Measurements from ENCODE around the gene MINDY1. TPM values are rescaled to one million over a fixed set of nuclear protein-coding genes. Genes with fewer than 3 reads are reported as not detected.

MINDY1 gene
- total and polyA plus RNA-seq, 7 donors: 4.4 to 26.0 (median 16.2) TPM

DNA sequence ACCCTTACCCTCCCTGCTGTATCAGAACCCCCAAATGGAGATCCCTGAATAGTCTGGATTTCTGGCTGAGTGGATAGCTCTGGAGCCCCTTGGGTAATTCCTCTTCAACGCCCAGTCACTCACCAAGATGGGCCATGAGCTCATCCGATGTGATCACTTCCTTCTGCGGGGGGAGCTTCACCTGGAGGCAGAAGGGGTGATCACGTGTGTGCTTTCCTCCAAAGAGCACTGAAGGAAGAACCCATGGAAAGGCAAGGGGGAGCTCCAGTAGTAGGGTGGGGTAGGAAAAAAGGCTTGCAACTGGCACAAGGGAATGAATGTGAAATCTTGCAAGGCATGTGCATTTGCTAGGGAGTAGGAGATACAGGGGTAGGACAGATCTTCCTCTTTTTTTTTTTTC lies 5.1 kb downstream of the MINDY1 start:
- H3K27me3 ChIP-seq (ENCODE audit: insufficient read depth in 3 of 3, low read length in 2 of 3): no peaks in the 10 kb centered on the region
- ATAC-seq (no peak), DNase-seq (no peak)
- H3K36me3 ChIP-seq (ENCODE audit: insufficient read depth in 1 of 2, low read depth in 1 of 2): peaks cover 0 to 62% of the 10 kb centered on the region in 2 donors
- 68 to 79% (median 72%) methylated on average over 4 of the region's 4 CpGs for WGBS, 3 donors
- no peak overlapping the region for H3K27ac ChIP-seq
- intact Hi-C loops (cut with DNase I): loop anchor here in 1 of 2 donors (5.0 kb wide), 1 partner anchor 74 kb away; the partner anchor contains the start of gene SETDB1
- peaks cover 29% of the 10 kb centered on the region for H3K4me1 ChIP-seq
- TF ChIP-seq, protein P1, sequence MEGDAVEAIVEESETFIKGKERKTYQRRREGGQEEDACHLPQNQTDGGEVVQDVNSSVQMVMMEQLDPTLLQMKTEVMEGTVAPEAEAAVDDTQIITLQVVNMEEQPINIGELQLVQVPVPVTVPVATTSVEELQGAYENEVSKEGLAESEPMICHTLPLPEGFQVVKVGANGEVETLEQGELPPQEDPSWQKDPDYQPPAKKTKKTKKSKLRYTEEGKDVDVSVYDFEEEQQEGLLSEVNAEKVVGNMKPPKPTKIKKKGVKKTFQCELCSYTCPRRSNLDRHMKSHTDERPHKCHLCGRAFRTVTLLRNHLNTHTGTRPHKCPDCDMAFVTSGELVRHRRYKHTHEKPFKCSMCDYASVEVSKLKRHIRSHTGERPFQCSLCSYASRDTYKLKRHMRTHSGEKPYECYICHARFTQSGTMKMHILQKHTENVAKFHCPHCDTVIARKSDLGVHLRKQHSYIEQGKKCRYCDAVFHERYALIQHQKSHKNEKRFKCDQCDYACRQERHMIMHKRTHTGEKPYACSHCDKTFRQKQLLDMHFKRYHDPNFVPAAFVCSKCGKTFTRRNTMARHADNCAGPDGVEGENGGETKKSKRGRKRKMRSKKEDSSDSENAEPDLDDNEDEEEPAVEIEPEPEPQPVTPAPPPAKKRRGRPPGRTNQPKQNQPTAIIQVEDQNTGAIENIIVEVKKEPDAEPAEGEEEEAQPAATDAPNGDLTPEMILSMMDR (IDR thresholded peaks at IDR 0.05): no peak
- H3K9me3 ChIP-seq: no peaks in the 10 kb centered on the region
- H3K4me3 ChIP-seq: no peak overlapping the region

DNA sequence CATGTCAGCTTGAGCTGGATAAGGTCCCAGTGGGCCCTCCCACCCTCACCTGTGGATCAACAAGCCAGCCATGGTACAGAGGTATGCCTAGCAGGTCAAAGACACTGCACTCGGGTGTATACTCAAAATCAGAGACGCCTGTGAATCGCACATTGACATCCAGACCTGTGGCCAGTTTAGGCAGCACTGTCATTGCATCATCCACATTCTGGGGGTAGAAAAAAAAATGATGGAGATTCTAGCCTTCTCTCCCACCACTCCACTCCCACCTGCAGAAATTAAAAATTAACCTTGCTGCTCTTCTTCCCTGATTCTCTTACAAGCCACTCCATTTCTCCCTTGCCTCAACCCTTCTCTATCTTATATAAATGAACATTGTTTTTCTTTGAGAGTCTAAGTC lies 6.3 kb downstream of the MINDY1 start:
- ATAC-seq (no peak), DNase-seq (no peak)
- H3K27ac ChIP-seq: no peak overlapping the region
- peaks cover 36% of the 10 kb centered on the region for H3K4me1 ChIP-seq
- no peaks in the 10 kb centered on the region for H3K9me3 ChIP-seq
- H3K36me3 ChIP-seq (ENCODE audit: insufficient read depth in 1 of 2, low read depth in 1 of 2): peaks cover 0 to 64% of the 10 kb centered on the region in 2 donors
- 93 to 97% (median 95%) methylated on average over 3 of the region's 3 CpGs for WGBS, 3 donors
- TF ChIP-seq, protein P1 (IDR thresholded peaks at IDR 0.05): no peak
- H3K4me3 ChIP-seq: no peak overlapping the region
- H3K27me3 ChIP-seq (ENCODE audit: insufficient read depth in 3 of 3, low read length in 2 of 3): no peaks in the 10 kb centered on the region
- intact Hi-C loops (cut with DNase I): loop anchor here in 1 of 2 donors (5.0 kb wide), 1 partner anchor 73 kb away; the partner anchor contains the start of gene SETDB1

DNA sequence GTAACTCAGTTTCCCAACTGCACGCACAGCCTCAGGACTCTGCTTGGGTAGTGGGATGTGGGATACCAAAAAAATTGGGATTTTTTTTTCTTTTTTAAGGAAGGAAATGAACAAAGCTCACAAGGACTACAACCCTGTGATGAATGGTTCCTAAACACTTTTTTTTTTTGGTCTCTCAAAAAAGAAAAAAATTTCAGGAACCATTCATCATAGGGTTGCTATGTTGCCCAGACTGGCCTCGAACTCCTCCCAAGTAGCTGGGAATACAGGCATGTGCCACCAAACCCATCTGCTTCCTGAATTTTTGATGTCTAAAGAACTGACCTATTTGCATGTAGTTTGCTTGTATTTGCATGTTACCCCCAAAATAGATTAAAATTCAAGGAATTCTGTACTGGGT lies 6.8 kb downstream of the MINDY1 start:
- DNase-seq (no peak), ATAC-seq (no peak)
- no peaks in the 10 kb centered on the region for H3K27me3 ChIP-seq (ENCODE audit: insufficient read depth in 3 of 3, low read length in 2 of 3)
- H3K9me3 ChIP-seq: no peaks in the 10 kb centered on the region
- intact Hi-C loops (cut with DNase I): loop anchor here in 1 of 2 donors (5.0 kb wide), 1 partner anchor 73 kb away; the partner anchor contains the start of gene SETDB1
- no peak overlapping the region for H3K4me3 ChIP-seq
- peaks cover 33% of the 10 kb centered on the region for H3K4me1 ChIP-seq
- H3K36me3 ChIP-seq (ENCODE audit: insufficient read depth in 1 of 2, low read depth in 1 of 2): peaks cover 0 to 64% of the 10 kb centered on the region in 2 donors
- H3K27ac ChIP-seq: no peak overlapping the region
- TF ChIP-seq, protein P1 (IDR thresholded peaks at IDR 0.05): no peak
- WGBS, 3 donors: 91 to 97% (median 92%) methylated on average over 2 of the region's 2 CpGs

DNA sequence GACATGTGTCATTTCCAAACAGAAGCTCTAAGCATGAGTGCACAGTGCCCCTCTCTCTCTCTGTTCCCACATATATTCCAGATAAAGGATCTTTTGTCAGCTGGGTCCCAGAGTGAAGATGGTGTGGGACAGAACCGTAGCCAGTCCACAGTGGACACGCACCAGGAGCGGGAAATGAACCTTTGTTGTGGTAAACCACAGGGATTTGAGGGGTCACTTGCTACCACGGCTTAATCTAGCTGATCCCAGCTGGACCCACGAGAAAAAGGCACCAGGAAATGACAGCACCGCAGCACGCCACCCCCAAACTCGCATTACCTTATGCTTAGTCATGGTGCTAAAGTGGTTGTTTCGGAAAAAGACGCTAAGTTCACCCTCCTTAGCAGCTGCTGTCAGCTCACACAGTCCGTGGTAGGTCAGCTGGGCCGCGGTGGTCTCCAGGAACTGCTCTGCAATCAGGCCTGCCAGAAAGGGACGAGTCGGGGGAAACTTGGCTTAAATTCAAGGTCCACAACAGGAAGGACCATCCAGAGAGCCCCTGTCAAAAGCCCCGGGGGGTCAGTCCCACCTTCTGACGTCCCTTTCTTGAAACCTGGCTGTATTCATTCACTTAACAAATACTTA lies 7.5 kb downstream of the MINDY1 start:
- Histone ChIP-seq H3K27ac (no peak overlapping the region), H3K36me3 (ENCODE audit: insufficient read depth in 1 of 2, low read depth in 1 of 2) (peaks cover 0 to 64% of the 10 kb centered on the region in 2 donors), H3K27me3 (ENCODE audit: insufficient read depth in 3 of 3, low read length in 2 of 3) (no peaks in the 10 kb centered on the region), H3K4me1 (peaks cover 25% of the 10 kb centered on the region), H3K9me3 (no peaks in the 10 kb centered on the region), H3K4me3 (no peak overlapping the region)
- WGBS, 3 donors: 75 to 78% (median 77%) methylated on average over 17 of the region's 17 CpGs
- TF ChIP-seq, protein P1 (IDR thresholded peaks at IDR 0.05): no peak
- intact Hi-C loops (cut with DNase I): no loop called here
- DNase-seq: no peak
- no peak for ATAC-seq
